CD14-positive monocyte (primary cell): Measurements from ENCODE around the gene IMP3. TPM values are rescaled to one million over a fixed set of nuclear protein-coding genes. Genes with fewer than 3 reads are reported as not detected.
A peak's percentile ranks its signal among the peaks of the same experiment; 100 is the strongest.

Source experiments
- DNase-seq, 3 donors: peaks; one replicate each; pipeline ENCODE4 v3.0.0-alpha.2; 2011 to 2022
- H2AFZ ChIP-seq: 2 replicates; pipeline ENCODE4 v1.6.0; 2012; ENCODE audit warnings: mild to moderate bottlenecking, low read depth, low read length, inconsistent platforms; ENCODE audit not compliant: insufficient read depth, poor library complexity, severe bottlenecking
- H3K27ac ChIP-seq, 2 donors: 1 replicate in 1 of 2; 2 replicates in 1 of 2; pipeline ENCODE4 v1.5.1; 2012 to 2013; ENCODE audit warnings: low read length in 2 of 2, control low read depth in 1 of 2, inconsistent platforms in 1 of 2, low read depth in 1 of 2, mild to moderate bottlenecking in 1 of 2
- H3K27me3 ChIP-seq, 2 donors: one replicate each; pipeline versions ENCODE4 v1.6.0 to v1.6.1; 2011 to 2013; ENCODE audit warnings: low read length in 2 of 2; ENCODE audit not compliant: control insufficient read depth in 2 of 2, insufficient read depth in 2 of 2
- H3K36me3 ChIP-seq, 2 donors: replicated peaks in 1 of 2; 1 replicate in 1 of 2; 2 replicates in 1 of 2; pipeline versions ENCODE4 v1.5.1 to v1.6.1; 2012 to 2013; ENCODE audit warnings: low read length in 2 of 2, control low read depth in 1 of 2, inconsistent platforms in 1 of 2, mild to moderate bottlenecking in 1 of 2; ENCODE audit not compliant: insufficient read depth in 2 of 2, control insufficient read depth in 1 of 2
- H3K4me1 ChIP-seq, 2 donors: 1 replicate in 1 of 2; 2 replicates in 1 of 2; pipeline versions ENCODE4 v1.5.1 to v1.6.1; 2012 to 2013; ENCODE audit warnings: low read length in 2 of 2, control low read depth in 1 of 2, inconsistent platforms in 1 of 2, mild to moderate bottlenecking in 1 of 2, moderate library complexity in 1 of 2; ENCODE audit not compliant: insufficient read depth in 2 of 2, control insufficient read depth in 1 of 2
- H3K4me2 ChIP-seq: replicated peaks from 2 replicates; pipeline ENCODE3; 2012; ENCODE audit warnings: low read length, moderate library complexity, mild to moderate bottlenecking; ENCODE audit not compliant: poor library complexity, severe bottlenecking; ENCODE audit errors: extremely low read depth
- H3K4me3 ChIP-seq, 3 experiments: fragments of 200-600 bp in 1 of 3; sonication (generic) in 1 of 3; replicated peaks in 1 of 3; 1 replicate in 2 of 3; 2 replicates in 1 of 3; pipeline ENCODE4 v1.5.1; 2011 to 2013; ENCODE audit warnings: low read length in 3 of 3, mild to moderate bottlenecking in 3 of 3, control low read depth in 2 of 3, low read depth in 2 of 3, inconsistent platforms in 1 of 3, moderate library complexity in 1 of 3
- H3K79me2 ChIP-seq: 2 replicates; pipeline ENCODE4 v1.6.0; 2012; ENCODE audit warnings: mild to moderate bottlenecking, control low read depth, inconsistent platforms, low read length, moderate library complexity; ENCODE audit not compliant: insufficient read depth
- H3K9ac ChIP-seq: 2 replicates; pipeline ENCODE4 v1.6.0; 2017; ENCODE audit warnings: low read length, mild to moderate bottlenecking; ENCODE audit not compliant: insufficient read depth, poor library complexity, severe bottlenecking
- H3K9me3 ChIP-seq, 2 donors: replicated peaks in 1 of 2; 1 replicate in 1 of 2; 2 replicates in 1 of 2; pipeline versions ENCODE4 v1.5.1 to v1.6.1; 2012 to 2013; ENCODE audit warnings: low read length in 2 of 2, control low read depth in 1 of 2; ENCODE audit not compliant: control insufficient read depth in 1 of 2, insufficient read depth in 1 of 2
- H4K20me1 ChIP-seq: 2 replicates; pipeline ENCODE4 v1.6.0; 2012; ENCODE audit warnings: mild to moderate bottlenecking, low read length, control low read depth, moderate library complexity; ENCODE audit not compliant: insufficient read depth
- H3K27ac Mint-ChIP-seq, 7 donors: one replicate each; pipeline ENCODE4 v1.8.0; 2020; ENCODE audit warnings: mild to moderate bottlenecking in 7 of 7, mixed read lengths in 7 of 7, moderate library complexity in 6 of 7, inconsistent platforms in 2 of 7
- H3K27me3 Mint-ChIP-seq, 3 donors: one replicate each; pipeline ENCODE4 v1.8.0; 2021 to 2022; ENCODE audit warnings: low read depth in 3 of 3, mild to moderate bottlenecking in 3 of 3, mixed read lengths in 3 of 3, moderate library complexity in 3 of 3, inconsistent platforms in 1 of 3
- H3K36me3 Mint-ChIP-seq, 2 donors: one replicate each; pipeline ENCODE4 v1.8.0; 2020; ENCODE audit warnings: mixed read lengths in 2 of 2, inconsistent platforms in 1 of 2, mild to moderate bottlenecking in 1 of 2
- H3K4me1 Mint-ChIP-seq: one replicate; pipeline ENCODE4 v1.8.0; 2020; ENCODE audit warnings: mild to moderate bottlenecking, mixed read lengths
- H3K4me3 Mint-ChIP-seq, 2 donors: one replicate each; pipeline ENCODE4 v1.8.0; 2020; ENCODE audit warnings: mild to moderate bottlenecking in 2 of 2, mixed read lengths in 2 of 2, moderate library complexity in 1 of 2
- H3K9me3 Mint-ChIP-seq, 7 donors: one replicate each; pipeline ENCODE4 v1.8.0; 2020 to 2022; ENCODE audit warnings: mixed read lengths in 7 of 7, mild to moderate bottlenecking in 6 of 7, moderate library complexity in 6 of 7, inconsistent platforms in 2 of 7
- CTCF ChIP-seq: fragments of 200-600 bp; IDR thresholded peaks from one replicate; pipeline ENCODE4 v1.8.0; 2022; ENCODE audit warnings: antibody characterized with exemption, mild to moderate bottlenecking
- WGBS: methylation state at CpG from one replicate; pipeline ENCODE4 v1.1.5; 2013; ENCODE audit warnings: missing lambda C conversion rate; ENCODE audit not compliant: insufficient coverage; 5-methylcytosine and 5-hydroxymethylcytosine counted together
- intact Hi-C, 2 donors: fragments of 100-400 bp; cut with micrococcal nuclease; formaldehyde crosslinking; loops; one replicate each; pipeline versions ENCODE4 v1.15.0 to v1.15.1; 2023
- polyA plus RNA-seq, 3 donors: library from polyadenylated mRNA; depleted of rRNA in 1 of 3; unstranded in 2 of 3; stranded (reverse) in 1 of 3; fragments of 300-500 nt in 2 of 3; fragments of >200 nt in 1 of 3; fragmentation: Illumina TruSeq in 2 of 3; gene quantifications; 1 replicate in 2 of 3; 2 replicates in 1 of 3; pipeline ENCODE4 v1.2.3, GENCODE V29; 2012 to 2021

IMP3 gene
- polyA plus RNA-seq, 3 donors, result 36.7 to 119 (median 99.3) TPM

- 95% methylated on average over 14 of the region's 18 CpGs for WGBS
- no peak overlapping the region for H3K4me3 ChIP-seq
- H2AFZ ChIP-seq, result no peak overlapping the region
- Mint-ChIP-seq H3K36me3 (peaks cover 21 to 23% of the 10 kb centered on the region in 2 donors), H3K4me3 (no peak overlapping the region), H3K27me3 (peaks cover 12 to 17% (median 16%) of the 10 kb centered on the region in 3 donors), H3K27ac (no peak overlapping the region), H3K4me1 (peaks cover 58% of the 10 kb centered on the region), H3K9me3 (peaks cover 0 to 4% (median 0%) of the 10 kb centered on the region in 7 donors)
- TF ChIP-seq CTCF, result no peak
- no peaks in the 10 kb centered on the region for H3K9me3 ChIP-seq
- no peak overlapping the region for H3K27ac ChIP-seq
- no peak for DNase-seq
- H3K79me2 ChIP-seq, result no peaks in the 10 kb centered on the region
- no peak overlapping the region for H3K4me2 ChIP-seq
- H4K20me1 ChIP-seq, result peaks cover 26% of the 10 kb centered on the region
- no peak overlapping the region for H3K9ac ChIP-seq
- peaks cover 34 to 61% of the 10 kb centered on the region in 2 donors for H3K4me1 ChIP-seq
- peaks cover 0 to 11% of the 10 kb centered on the region in 2 donors for H3K36me3 ChIP-seq
- intact Hi-C loops, result no loop called here
- peaks cover 0 to 8% of the 10 kb centered on the region in 2 donors for H3K27me3 ChIP-seq
Observed at GRCh38 chr15:75649848-75650247, 9.8 kb upstream of the IMP3 start.

GRCh38 chr15:75649045-75649761 lies 9.2 kb upstream of the IMP3 start:
- Histone ChIP-seq H4K20me1 (peaks cover 24% of the 10 kb centered on the region), H3K4me3 (peak overlapping the region in 1 of 3 experiments; percentile 98), H3K27me3 (peaks cover 0 to 8% of the 10 kb centered on the region in 2 donors), H3K9me3 (no peaks in the 10 kb centered on the region), H3K79me2 (no peaks in the 10 kb centered on the region), H3K36me3 (peaks cover 0 to 11% of the 10 kb centered on the region in 2 donors), H3K27ac (no peak overlapping the region), H2AFZ (no peak overlapping the region), H3K4me2 (no peak overlapping the region), H3K4me1 (peaks cover 34 to 61% of the 10 kb centered on the region in 2 donors), H3K9ac (no peak overlapping the region)
- H3K9me3 Mint-ChIP-seq, result peaks cover 0 to 4% (median 0%) of the 10 kb centered on the region in 7 donors
- no peak for DNase-seq
- no peak overlapping the region for H3K27ac Mint-ChIP-seq
- H3K4me3 Mint-ChIP-seq, result peak overlapping the region; percentile 96 to 98
- 96% methylated on average over 13 of the region's 19 CpGs for WGBS
- no peak for TF ChIP-seq CTCF
- peaks cover 12 to 21% (median 20%) of the 10 kb centered on the region in 3 donors for H3K27me3 Mint-ChIP-seq
- intact Hi-C loops, result no loop called here
- H3K36me3 Mint-ChIP-seq, result peaks cover 21 to 22% of the 10 kb centered on the region in 2 donors
- H3K4me1 Mint-ChIP-seq, result peaks cover 58% of the 10 kb centered on the region
